HG03457 (cell line): ENCODE measurements around the gene GRAMD2B.

Source experiments
- ATAC-seq: cut with Tn5 transposase; IDR thresholded peaks from one replicate; pipeline ENCODE4 v1.9.1; 2021; ENCODE audit warnings: moderate number of reproducible peaks; ENCODE audit not compliant: unreplicated experiment

GRAMD2B gene

DNA sequence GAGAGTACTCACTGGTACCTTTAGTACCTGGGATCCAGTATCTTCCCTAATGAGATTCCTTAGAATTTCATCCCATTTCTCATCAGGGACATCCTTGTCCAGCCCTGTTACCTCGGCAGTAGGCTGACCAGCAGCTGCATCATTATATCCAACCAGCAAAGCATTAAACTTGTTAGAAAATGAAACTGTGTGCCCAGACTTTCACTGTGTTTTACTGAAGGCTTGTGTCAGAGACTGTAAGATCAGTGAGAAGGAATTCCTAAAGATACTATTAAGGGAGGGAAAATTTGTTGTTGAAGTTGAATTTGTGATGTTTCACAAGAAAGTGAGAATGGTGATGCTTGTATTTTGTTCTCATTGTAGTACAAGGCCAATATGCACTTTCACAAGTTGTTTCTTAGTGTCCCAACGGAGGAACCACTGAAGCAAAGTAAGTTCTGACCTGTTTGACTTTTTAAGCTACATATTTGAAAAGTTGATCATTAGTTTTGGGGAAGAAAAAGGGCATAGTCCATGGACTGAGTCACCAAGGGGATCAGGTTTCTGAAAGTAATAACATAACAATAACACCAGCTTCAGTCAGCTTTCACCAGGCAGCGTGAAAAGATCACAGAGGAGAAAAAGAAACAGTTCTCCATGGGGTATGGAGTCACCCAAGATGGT lies 48.8 kb downstream of the GRAMD2B start:
- no peak for ATAC-seq

DNA sequence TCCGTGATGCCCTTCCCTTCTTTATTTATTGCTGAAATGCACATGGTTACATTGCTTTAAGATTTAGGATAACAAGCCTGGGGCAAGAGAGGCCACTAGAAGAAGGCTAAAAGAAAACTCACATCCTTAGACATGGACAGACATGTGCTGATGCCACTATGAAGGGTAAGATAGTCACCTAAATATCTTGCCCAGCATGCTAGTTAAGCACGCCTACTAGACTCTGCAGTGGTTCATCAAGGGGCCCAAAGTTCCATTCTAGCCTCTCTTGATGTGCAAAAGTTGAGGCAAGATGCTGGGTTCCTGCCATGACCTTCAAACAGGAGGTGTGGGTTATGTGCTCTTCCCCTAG lies 49.3 kb downstream of the GRAMD2B start:
- ATAC-seq, result no peak

GRCh38 chr5:126477294-126478117 lies 54.3 kb downstream of the GRAMD2B start:
- ATAC-seq, result no peak

GRCh38 chr5:126479810-126480209 lies 56.6 kb downstream of the GRAMD2B start:
- ATAC-seq, result no peak

- no peak for ATAC-seq
Measured at GRCh38 chr5:126480824-126481223, 57.6 kb downstream of the GRAMD2B start.

DNA sequence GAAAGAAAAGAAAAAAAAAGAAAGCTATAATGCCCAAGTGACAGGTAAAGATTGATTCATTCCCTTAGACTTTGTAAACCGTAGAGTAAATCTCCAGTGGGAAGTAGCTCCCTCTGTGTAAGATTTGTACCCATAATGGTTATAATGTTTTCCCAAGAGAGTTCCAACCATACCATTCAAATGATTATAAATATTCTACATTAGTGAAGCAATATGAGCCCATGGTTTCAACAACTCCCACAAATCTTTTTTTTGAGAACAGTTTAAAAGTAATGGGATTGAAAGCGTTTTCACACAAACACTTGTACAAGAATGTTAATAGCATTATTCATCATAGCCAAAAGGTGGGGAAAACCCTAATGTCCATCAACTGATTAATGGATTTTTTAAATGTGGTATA lies 58.0 kb downstream of the GRAMD2B start:
- no peak for ATAC-seq

- ATAC-seq, result no peak
Measured at GRCh38 chr5:126482591-126482990, 59.4 kb downstream of the GRAMD2B start.

- ATAC-seq, result no peak
Measured at GRCh38 chr5:126483156-126483555, 59.9 kb downstream of the GRAMD2B start.

GRCh38 chr5:126484253-126484652 lies 61.0 kb downstream of the GRAMD2B start:
- ATAC-seq, result no peak

GRCh38 chr5:126486332-126486731 lies 63.1 kb downstream of the GRAMD2B start:
- ATAC-seq, result no peak

- ATAC-seq, result no peak
Measured at GRCh38 chr5:126487596-126487995, 64.4 kb downstream of the GRAMD2B start.

- no peak for ATAC-seq
Measured at GRCh38 chr5:126488443-126489065, 65.3 kb downstream of the GRAMD2B start.

- no peak for ATAC-seq
Measured at GRCh38 chr5:126490167-126490940, 67.1 kb downstream of the GRAMD2B start.

- ATAC-seq, result no peak
Measured at GRCh38 chr5:126492939-126493338, 69.7 kb downstream of the GRAMD2B start.

GRCh38 chr5:126494393-126494792 lies 71.2 kb downstream of the GRAMD2B start:
- ATAC-seq, result no peak

DNA sequence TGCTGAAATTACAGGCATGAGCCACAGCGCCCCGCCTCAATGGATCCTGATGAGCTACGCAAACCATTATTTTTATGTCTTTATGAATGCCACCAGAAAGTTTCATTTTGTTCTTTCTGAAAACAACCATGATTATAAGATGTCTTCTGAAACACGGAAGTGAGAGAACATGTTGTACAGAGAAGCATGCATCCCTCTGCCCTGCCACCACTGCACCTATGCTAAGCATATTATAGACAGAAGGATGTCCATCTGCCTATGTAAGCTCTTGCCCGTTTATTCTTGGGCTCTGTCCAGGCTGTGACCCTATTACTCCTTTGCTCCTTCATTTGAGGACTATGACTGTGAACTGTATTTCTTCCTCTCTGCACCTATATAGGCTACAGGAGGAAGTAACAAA lies 74.3 kb downstream of the GRAMD2B start:
- ATAC-seq, result no peak

DNA sequence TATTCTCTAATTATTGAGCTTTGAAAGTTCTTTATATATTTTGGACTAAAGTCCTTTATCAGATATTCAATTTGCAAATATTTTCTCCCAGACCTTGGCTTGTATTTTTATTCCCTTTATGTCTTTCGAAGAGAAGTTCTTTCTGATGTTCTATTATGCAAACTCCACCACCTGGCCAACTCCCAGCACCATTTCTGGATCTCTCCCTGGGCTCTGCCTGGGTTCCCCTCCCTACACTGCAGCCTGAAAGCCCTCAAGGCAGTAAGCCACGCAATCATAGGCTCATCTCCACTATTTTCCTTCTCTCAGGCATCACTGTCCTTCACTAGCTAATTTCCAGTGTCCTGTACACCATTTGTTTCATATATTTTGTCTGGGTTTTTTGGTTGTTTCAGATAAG lies 76.1 kb downstream of the GRAMD2B start:
- no peak for ATAC-seq

DNA sequence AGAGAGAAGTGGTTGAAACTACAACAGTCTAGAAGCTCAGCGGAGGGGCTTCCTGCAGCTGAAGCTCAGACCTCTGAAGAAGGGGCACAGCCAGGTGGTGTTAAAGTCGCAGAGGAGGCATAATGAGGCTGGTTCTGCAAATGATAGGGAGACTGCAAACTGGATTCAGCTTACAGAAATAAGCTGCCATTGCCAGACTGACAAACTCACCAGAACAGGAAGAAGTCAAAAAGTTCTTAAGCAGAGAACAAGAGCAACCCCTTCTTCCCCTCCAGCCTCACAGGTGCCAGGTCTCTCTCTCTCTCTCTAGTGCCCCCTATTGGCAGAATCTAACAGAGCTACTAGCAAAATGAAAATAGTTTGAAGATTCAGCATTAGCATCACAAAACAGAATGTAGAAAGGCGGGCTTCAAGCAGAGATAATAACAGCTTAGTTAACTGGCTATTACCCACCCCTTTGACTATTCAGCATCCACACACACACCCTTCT lies 76.7 kb downstream of the GRAMD2B start:
- no peak for ATAC-seq

- ATAC-seq, result no peak
Measured at GRCh38 chr5:126501448-126501847, 78.2 kb downstream of the GRAMD2B start.

DNA sequence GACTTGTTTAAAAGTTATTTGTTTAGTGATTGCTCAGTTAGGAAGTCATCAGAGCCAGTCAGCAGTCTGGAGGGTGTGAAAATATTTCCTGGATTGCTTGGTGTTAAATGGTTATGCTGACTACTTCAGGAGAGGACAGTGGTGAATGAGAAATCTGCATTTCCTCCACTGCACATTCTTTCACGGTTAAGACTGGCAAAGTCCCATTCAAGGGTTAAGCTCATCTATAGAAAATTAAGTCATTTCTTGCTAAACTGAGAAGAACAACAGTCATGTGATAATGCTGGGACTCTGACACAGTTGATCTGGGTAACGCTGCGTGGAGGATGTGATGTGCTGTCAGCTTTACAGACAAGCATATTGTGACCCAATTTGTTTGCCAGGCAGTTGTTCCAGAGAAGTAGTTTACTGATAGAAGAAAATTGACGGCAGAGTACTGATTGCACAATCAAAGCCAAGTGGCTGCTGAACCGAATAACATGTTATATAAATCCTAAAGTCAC lies 80.4 kb downstream of the GRAMD2B start:
- ATAC-seq, result no peak

- ATAC-seq, result no peak
Measured at GRCh38 chr5:126506079-126506478, 82.9 kb downstream of the GRAMD2B start.
